ENCODE measurements around the gene RIC3.
A peak's percentile ranks its signal among the peaks of the same experiment; 100 is the strongest.

The RIC3 gene

GRCh38 chr11:8102296-8102915 lies 66.4 kb downstream of the RIC3 start:
- DNase-seq = no peak

GRCh38 chr11:8101421-8101820 lies 67.4 kb downstream of the RIC3 start:
- DNase-seq = no peak

- DNase-seq = no peak
Measured at GRCh38 chr11:8100605-8101004, 68.2 kb downstream of the RIC3 start.

- no peak for DNase-seq
Measured at GRCh38 chr11:8100158-8100557, 68.7 kb downstream of the RIC3 start.

- DNase-seq = peak; percentile 77
Measured at GRCh38 chr11:8099291-8099899, 69.4 kb downstream of the RIC3 start.

- no peak for DNase-seq
Measured at GRCh38 chr11:8098879-8099278, 69.9 kb downstream of the RIC3 start.

- no peak for DNase-seq
Measured at GRCh38 chr11:8098361-8098760, 70.5 kb downstream of the RIC3 start.

- DNase-seq = no peak
Measured at GRCh38 chr11:8097926-8098325, 70.9 kb downstream of the RIC3 start.

GRCh38 chr11:8097468-8097867 lies 71.4 kb downstream of the RIC3 start:
- peak; percentile 50 for DNase-seq

GRCh38 chr11:8097062-8097461 lies 71.8 kb downstream of the RIC3 start:
- DNase-seq = no peak

- DNase-seq = no peak
Measured at GRCh38 chr11:8096575-8096974, 72.2 kb downstream of the RIC3 start.

- DNase-seq = no peak
Measured at GRCh38 chr11:8095806-8096522, 72.9 kb downstream of the RIC3 start.

GRCh38 chr11:8095371-8095770 lies 73.5 kb downstream of the RIC3 start:
- DNase-seq = no peak

- no peak for DNase-seq
Measured at GRCh38 chr11:8094656-8095055, 74.2 kb downstream of the RIC3 start.

- no peak for DNase-seq
Measured at GRCh38 chr11:8093931-8094575, 74.8 kb downstream of the RIC3 start.

- DNase-seq = peak; percentile 54
Measured at GRCh38 chr11:8092587-8093424, 76.0 kb downstream of the RIC3 start.

GRCh38 chr11:8091721-8092120 lies 77.1 kb downstream of the RIC3 start:
- DNase-seq = no peak

- no peak for DNase-seq
Measured at GRCh38 chr11:8090756-8091155, 78.1 kb downstream of the RIC3 start.

- no peak for DNase-seq
Measured at GRCh38 chr11:8089791-8090510, 78.9 kb downstream of the RIC3 start.

- DNase-seq = no peak
Measured at GRCh38 chr11:8087756-8088155, 81.1 kb downstream of the RIC3 start.

GRCh38 chr11:8087185-8087584 lies 81.6 kb downstream of the RIC3 start:
- no peak for DNase-seq

- DNase-seq = no peak
Measured at GRCh38 chr11:8086571-8086970, 82.3 kb downstream of the RIC3 start.

Measured in right hindlimb (tissue), 1 donor.